NCI-H2029 treated with DMSO at 0.1 percent for 48 hours (cell line): Measurements from ENCODE around the gene SYNE2.
A peak's percentile ranks its signal among the peaks of the same experiment; 100 is the strongest.

Experiments used
- DNase-seq: peaks from one replicate; lab custom pipeline; 2025; lab: John Stamatoyannopoulos, UW

Gene SYNE2

DNA sequence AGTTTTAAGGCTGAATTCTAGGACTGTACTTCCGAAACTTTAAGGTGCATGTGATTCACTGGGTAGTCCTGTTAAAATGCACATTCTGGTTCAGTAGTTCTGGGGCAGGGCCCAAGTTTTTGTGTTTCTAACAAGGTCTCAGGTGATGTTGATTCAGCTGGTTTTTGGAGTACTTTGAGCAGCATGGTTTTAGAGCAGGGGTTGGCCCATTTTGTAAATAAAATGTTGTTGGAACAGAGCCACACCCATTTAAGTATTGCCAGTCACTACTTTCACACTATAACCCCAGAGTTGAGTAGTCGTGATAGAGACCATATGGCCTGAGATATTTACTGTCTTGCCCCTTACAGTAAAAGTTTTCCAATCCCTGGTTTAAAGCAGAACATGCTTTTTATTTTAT lies 111.3 kb downstream of the SYNE2 start:
- DNase-seq = peak; percentile 16

DNA sequence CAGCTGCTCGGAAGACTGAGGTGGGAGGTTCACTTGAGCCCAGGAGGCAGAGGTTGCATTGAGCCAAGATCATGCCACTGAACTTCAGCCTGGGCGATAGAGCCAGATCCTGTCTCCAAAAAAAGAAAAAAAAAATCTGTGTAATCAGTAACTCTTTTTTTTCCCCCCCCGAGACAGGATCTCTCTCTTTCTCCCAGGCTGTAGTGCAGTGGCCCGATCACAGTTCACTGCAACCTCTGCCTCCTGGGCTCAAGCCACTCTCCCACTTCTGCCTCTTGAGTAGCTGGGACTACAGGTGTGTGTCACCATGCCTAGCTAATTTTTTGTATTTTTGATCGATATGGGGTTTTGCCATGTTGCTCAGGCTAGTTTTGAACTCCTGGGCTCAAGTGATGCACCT lies 113.6 kb downstream of the SYNE2 start:
- DNase-seq = no peak

DNA sequence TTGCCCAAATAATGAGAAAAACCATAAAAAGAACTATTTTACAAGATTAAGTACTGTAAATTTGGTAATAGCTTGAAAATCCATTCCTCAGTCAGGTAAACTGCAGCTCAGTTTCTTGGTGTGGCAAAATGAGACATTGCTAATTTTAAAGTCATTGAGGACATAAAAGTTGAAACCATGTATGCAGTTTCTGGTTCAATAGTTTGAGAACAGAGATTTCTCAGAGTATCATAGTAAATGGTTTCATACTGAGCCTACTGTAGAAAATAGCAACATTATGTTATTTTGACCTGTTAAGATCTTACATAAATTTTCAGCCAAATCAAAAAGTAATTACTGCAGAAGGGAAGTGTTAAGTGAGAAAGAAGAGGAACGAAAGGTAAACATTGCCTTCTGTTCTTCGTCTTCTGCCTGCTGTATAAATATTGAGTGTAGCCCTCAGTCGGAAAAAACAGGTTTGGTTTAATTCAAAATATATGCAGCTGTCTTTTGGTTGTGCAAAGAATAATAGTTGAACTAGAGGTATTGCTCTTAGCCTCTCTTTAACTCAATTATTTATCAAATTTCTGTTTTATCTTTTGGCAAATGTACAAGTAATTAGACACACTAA lies 119.6 kb downstream of the SYNE2 start:
- DNase-seq = peak; percentile 13

GRCh38 chr14:63974176-63974575 lies 121.4 kb downstream of the SYNE2 start:
- DNase-seq = no peak

DNA sequence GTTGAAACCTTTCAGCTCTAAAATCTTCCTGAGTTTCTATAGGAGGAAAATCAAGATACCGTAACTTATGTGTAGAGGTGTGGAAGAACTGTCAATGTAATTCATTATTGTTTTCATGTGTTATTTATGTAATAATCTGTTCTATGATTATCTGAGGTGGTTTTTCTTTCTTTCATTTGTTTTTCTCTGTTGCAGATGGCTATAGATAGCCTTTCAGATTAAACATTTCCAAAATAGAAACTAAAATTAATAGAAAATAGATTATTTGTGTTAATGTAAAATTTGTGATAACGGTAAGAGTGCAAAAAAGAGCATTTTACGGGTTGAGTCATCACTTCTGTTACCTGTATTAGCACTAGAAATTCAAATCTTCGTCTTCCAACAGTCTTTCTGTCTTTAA lies 128.8 kb downstream of the SYNE2 start:
- no peak for DNase-seq

DNA sequence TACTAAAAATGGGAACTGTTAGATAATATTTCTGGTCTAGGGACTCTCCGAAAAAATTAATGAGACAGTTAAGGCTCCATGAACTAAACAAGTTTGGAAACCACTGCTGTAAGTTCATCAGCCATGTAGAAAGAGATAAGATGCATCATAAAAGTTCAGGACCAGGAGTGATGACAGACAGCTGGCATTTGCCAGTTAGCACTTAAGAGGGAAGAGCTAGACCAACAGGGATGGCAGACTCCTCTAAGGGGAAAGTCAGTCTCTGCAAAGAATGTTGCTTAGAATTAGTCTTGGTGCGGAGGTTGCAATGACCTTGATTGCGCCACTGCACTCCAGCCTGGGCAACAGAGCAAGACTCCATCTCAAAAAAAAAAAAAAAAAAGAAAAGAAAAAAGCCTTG lies 129.4 kb downstream of the SYNE2 start:
- no peak for DNase-seq

- DNase-seq = no peak
These were observed 129.8 kb downstream of the SYNE2 start for GRCh38 chr14:63982629-63983028.

- DNase-seq = no peak
These were observed 134.2 kb downstream of the SYNE2 start for GRCh38 chr14:63986789-63987533.

DNA sequence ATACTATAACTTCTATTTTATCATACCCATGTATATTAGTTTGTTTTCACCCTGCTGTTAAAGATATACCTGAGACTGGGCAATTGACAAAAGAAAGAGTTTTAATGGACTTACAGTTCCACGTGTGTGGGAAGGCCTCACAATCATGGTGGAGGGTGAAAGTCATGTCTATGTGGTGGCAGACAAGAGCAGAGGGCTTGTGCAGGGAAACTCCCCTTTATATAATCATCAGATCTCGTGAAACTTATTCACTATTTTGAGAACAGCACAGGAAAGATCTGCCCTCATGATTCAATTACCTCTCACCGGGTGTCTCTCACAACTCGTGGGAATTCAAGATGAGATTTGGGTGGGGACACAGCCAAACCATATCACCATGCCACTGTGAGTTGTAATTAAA lies 135.8 kb downstream of the SYNE2 start:
- DNase-seq = no peak

DNA sequence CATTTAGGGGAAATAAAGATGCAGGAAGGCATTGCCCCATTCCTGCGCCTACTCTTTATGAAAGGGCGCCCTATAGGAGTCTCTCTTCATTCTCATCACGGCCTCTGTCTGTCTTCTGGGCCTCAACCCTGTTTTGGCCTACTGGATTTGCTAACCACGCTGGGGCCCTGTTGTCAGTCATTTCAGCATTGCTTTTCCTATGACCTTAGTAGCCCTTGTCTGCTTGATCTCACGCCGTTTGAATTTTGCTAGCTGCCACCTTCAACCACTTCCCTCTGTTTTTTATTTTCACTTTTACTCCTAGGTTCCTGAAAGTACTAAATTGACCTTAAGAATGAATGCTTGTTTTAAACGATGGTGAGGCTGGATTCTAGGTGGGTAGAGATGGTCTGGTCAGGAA lies 139.0 kb downstream of the SYNE2 start:
- no peak for DNase-seq

DNA sequence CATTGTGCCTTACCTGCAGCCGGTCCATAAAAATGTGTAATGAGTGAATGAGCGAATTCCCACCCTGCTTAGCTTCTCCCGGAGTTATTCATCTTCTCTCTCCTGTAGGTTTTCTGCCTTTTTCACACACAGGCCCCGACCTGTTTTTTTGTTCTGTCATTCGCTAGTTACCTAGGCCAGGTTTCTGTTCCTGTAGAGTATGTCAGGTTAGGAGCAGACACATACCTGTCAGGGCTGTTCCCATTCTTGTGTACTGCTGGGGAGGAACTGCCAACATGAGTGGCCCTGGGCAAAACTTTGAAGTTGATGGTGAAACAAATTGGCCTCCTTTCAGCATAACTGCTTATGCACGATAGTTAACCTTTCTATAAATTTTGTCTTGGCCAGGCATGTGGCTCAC lies 140.1 kb downstream of the SYNE2 start:
- DNase-seq = no peak

GRCh38 chr14:63993992-63994391 lies 141.2 kb downstream of the SYNE2 start:
- no peak for DNase-seq

GRCh38 chr14:63995285-63995684 lies 142.5 kb downstream of the SYNE2 start:
- no peak for DNase-seq

- DNase-seq = no peak
These were observed 143.2 kb downstream of the SYNE2 start for GRCh38 chr14:63996016-63996415.

DNA sequence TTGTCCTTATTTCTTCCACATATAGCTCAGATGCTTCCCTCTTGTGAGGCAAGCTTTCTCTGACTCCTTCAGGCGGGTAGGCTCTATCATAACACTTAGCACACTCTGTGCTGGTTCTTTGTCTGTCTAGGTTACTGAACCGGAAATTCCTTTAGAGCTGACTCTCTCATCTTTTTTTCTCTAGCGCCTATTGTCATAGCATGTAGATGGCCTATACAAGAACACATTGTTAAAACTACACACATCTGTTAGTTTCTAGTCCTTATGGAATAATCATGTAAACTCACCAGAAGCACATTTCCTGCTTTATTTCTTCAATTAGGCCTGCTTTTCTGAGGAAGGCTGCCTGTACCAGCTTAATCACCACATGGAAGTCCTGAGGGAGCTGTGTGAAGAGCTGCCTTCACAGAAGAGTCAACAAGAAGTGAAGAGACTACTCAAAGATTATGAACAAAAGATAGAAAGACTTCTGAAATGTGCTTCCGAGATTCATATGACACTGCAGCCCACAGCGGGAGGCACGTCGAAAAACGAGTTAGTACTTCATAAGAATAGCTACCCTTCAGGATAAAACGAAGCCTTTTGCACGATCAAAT lies 143.9 kb downstream of the SYNE2 start:
- no peak for DNase-seq

GRCh38 chr14:64000749-64001148 lies 147.9 kb downstream of the SYNE2 start:
- no peak for DNase-seq

GRCh38 chr14:64005822-64006221 lies 153.0 kb downstream of the SYNE2 start:
- no peak for DNase-seq

- DNase-seq = no peak
These were observed 155.2 kb downstream of the SYNE2 start for GRCh38 chr14:64008016-64008415.

- DNase-seq = no peak
These were observed 159.2 kb downstream of the SYNE2 start for GRCh38 chr14:64012003-64012402.

DNA sequence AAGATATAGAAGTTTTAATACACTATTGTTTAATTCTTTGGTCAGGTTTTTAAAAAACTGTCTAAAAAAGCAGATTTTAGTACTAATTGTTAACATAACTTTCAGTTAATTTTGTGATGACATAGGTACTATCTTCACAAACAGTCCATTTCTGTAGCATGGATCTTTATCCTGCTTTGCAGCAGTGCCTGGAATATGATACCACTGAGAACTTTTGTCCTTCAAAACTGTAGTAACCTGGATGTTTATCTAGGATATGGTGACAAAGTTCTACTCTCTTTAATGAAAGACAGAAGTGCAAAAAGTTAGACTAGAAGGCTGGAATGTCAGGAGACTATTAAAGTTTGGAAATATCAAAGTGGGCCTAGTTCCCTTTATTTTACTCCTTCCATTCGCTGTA lies 159.9 kb downstream of the SYNE2 start:
- DNase-seq = no peak

- DNase-seq = no peak
These were observed 172.7 kb downstream of the SYNE2 start for GRCh38 chr14:64025479-64025878.

GRCh38 chr14:64026600-64026999 lies 173.8 kb downstream of the SYNE2 start:
- DNase-seq = no peak

GRCh38 chr14:64035143-64035542 lies 182.3 kb downstream of the SYNE2 start:
- no peak for DNase-seq
